Activated T-cell treated with anti-CD3 and anti-CD28 coated beads for 48 hours (primary cell): ENCODE measurements around the gene FBXO47.
"Not testable (repeated sequence)": the region's sequence is repeated elsewhere in the genome, so short reads cannot be mapped to it uniquely, and the experiment has no call there.

Source experiments
- DNase-seq: peaks from one replicate; pipeline ENCODE4 v3.0.0-alpha.2; 2020; ENCODE audit warnings: low read depth

Gene FBXO47

DNA sequence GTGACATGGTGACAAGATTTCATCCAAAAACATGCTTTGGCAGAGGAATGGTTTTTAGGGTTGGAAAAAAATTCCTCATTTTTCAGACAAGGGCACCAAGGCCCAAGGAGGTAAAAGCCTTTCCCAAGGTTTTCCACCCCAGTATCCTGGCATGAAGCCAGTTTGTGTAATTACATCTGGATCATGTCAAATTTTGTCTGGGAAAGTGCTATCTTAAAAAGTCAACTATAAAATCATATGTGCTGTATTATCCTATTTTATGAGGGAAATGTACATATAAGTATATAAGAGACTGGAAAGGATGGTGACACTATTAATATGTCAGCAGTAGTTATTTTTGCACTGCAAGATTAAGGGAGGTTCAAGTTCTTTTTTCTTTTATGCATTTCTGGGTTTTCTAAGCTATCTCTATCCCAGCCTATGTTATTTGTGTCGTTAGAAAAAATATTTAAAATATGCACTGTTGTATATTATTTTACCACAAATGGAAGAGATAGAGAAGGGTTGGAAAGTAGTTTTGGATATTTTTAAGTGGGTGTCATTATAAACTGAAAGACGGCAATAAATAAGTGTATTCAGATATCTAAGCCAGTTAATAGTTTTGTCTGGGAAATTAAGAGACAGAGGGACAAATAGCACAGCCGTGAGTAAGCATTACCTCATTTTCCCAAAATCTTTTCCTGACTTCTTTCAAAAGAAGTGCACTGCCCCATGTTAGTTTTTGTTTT lies 13.5 kb upstream of the FBXO47 start:
- no peak for DNase-seq

DNA sequence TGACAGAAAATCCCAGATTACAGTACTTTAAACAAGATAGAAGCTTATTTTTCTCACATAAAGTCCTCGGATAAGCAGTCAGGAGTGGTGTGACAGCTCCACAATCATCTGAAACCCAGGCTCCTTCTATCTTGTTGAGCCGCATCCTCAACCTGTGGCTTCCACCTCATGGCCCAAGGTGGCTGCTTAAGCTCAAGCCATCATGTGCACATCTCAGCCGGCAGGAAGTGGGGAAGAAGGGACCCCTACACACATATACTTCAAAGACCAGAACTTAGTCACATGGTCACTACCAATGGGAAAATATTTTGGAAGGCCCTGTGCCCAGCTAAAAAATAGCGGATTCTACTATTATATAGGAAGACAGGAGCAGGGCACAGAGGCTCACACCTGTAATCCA lies 11.0 kb upstream of the FBXO47 start:
- no peak for DNase-seq

DNA sequence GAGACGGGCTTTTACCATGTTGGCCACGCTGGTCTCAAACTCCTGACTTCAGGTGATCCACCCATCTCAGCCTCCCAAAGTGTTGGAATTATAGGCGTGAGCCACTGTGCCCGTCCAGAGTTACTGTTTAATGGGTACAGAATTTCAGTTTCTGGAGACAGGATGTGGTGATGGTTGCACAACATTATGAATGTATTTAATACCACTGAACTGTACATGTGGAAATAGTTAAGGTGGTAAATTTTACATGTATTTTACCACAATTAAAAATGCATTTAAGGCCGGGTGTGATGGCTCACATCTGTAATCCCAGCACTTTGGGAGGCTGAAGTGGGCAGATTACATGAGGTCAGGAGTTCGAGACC lies 9.0 kb upstream of the FBXO47 start:
- not testable (repeated sequence) for DNase-seq

DNA sequence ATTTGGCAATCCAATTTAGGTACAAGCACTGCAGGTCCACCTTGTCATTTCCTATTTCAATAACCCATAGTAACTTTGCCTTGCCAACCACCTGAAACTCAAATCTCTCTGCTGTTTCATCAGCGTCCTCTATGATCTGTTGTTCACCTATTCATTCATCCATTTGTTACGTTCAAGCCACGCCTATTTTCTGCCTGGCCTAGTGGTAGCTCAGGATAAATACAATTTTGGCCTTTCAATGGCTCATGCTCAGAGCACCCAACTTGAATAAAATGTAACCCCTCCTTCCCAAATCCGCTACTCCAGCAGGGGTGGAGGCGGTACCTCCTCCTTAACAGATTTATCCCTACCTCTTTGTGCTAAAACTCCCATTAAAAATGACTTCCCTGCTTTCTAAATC lies 3.6 kb upstream of the FBXO47 start:
- no peak for DNase-seq

DNA sequence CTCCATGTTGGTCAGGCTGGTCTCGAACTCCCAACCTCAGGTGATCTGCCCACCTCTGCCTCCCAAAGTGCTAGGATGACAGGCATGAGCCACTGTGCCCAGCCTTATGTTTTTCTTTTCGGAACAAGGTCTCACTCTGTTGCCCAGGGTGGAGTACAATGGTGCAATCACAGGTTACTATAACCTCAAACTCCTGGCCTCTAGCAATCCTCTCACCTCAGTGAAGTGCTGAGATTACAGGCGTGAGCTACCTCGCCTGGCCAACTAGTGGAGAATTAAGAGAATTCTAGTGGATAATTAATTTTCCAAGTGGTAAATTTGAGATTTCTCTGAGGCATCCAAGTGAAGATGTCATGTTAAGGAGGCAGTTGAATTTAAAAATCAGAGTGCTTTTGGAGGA lies 2.9 kb upstream of the FBXO47 start:
- DNase-seq = no peak

DNA sequence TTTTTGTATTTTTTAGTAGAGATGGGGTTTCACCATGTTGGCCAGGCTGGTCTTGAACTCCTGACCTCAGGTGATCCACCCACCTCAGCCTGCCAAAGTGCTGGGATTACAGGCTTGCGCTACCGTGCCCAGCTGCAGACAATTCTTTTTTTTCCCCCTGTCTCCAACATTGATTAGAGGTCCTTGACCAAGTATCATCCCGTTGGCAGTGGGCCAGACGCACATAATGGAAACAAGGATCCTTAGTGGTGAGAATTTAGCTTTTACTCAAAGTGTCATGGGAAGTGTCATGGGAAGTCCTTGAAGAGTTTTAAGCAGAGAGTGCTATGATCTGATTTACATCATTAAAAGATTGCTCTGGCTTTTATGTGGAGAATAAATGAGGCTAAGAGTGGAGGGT lies 2.1 kb upstream of the FBXO47 start:
- DNase-seq = no peak

DNA sequence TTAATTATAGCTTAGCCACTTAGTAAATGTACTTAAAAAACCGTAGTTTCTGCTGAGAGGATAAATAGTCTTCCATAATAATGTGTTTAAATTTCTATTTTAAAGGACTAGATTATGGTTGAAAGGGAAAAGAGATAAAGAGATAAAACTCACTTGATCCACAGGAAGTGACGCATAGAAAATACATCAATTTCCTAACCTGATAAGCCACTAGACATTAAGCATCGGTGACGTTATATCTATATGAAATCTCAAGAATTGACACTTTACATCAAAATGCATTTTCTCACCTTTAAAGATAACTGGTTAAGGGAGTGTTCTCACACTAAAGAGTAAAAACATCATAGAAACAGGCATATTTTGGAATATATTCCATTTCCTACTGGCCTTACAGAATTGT lies 5.8 kb downstream of the FBXO47 start:
- no peak for DNase-seq

DNA sequence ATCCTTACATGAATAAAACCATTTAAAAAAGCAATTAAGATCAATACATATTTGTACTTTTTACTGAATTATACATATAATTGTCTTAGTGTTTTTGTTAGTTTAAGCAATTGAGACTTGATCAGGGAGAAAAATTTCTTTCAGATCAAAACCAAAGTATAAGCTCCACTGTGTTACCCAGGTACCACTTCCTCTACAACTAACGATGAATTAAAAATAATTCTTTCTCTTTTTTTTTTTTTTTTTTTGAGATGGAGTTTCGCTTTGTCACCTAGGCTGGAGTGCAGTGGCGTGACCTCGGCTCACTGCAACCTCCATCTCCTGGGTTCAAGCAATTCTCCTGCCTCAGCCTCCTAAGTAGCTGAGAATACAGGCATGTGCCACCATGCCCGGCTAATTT lies 6.8 kb downstream of the FBXO47 start:
- no peak for DNase-seq

- DNase-seq = no peak
Observed at GRCh38 chr17:38959508-38959907, 7.7 kb downstream of the FBXO47 start.

DNA sequence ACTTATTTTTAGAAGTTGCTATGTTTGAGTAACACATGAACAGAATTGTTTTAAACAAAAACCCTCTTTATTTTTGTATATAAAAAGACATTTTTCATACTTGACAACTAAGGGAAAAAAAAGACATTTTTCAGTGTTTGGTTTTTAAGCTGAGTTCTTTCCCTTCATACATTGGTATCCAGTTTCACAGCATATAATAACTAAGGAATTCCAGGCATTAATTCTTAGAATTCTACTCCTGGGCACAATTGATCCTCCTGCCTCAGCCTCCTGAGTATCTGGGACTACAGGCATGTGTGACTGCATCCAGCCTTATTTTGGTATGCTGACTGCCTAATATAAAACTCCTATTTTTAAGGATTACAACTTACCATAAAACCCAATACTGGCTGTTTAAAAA lies 8.4 kb downstream of the FBXO47 start:
- no peak for DNase-seq

GRCh38 chr17:38958326-38958725 lies 8.9 kb downstream of the FBXO47 start:
- DNase-seq = no peak

DNA sequence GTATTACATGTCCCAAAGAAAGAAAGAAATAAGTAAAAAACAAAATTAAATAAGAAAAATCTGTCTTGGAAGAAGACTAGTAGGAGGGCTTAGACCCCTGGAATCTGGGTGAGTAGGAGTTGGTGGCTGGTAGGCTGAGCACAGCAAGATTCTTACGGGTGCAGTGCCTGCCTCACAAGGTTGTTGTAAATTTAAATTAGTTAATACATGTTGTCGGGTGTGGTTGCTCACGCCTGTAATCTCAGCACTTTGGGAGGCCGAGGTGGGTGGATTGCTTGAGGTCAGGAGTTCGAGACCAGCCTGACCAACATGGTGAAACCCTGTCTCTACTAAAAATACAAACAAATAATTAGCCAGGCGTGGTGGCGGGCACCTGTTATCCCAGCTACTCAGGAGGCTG lies 13.4 kb downstream of the FBXO47 start:
- not testable (repeated sequence) for DNase-seq

DNA sequence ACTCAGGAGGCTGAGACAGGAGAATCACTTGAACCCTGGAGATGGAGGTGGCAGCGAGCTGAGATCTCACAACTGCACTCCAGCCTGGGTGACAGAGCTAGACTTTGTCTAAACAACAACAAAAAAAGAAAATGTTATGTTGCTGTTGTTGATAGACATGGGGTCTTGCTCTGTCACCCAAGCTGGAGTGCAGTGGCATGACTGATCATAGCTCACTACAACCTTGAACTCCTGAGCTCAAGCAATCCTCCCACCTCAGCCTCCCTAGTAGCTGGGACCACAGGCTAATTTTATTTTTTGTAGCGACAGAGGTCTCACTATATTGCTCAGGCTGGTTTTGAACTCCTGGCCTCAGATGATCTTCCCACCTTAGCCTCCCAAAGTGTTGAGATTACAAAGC lies 20.0 kb downstream of the FBXO47 start:
- DNase-seq = no peak

- DNase-seq = no peak
Observed at GRCh38 chr17:38943607-38944006, 23.6 kb downstream of the FBXO47 start.

GRCh38 chr17:38942696-38943334 lies 24.4 kb downstream of the FBXO47 start:
- DNase-seq = no peak

GRCh38 chr17:38940404-38940803 lies 26.8 kb downstream of the FBXO47 start:
- DNase-seq = no peak

GRCh38 chr17:38939987-38940386 lies 27.2 kb downstream of the FBXO47 start:
- no peak for DNase-seq

DNA sequence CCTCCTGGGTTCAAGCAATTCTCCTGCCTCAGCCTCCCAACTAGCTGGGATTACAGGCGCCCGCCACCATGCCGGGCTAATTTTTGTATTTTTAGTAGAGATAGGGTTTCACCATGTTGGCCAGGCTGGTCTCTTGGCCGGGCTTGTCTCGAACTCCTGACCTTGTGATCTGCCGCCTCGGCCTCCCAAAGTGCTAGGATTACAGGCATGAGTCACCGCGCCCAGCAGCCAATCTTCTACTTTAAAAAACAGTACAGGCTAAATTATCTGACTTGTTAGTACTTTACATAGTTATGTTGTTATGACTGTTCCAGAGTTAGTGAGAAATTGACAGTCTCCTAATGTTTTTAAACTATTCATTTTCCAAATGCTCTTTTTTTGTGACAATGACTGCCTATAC lies 33.2 kb downstream of the FBXO47 start:
- not testable (repeated sequence) for DNase-seq

DNA sequence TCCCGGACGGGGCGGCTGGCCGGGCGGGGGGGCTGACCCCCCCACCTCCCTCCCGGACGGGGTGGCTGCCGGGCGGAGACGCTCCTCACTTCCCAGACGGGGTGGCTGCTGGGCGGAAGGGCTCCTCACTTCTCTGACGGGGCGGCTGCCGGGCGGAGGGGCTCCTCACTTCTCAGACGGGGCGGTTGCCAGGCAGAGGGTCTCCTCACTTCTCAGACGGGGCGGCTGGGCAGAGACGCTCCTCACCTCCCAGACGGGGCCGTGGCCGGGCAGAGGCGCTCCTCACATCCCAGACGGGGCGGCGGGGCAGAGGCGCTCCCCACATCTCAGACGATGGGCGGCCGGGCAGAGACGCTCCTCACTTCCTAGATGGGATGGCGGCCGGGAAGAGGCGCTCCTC lies 36.4 kb downstream of the FBXO47 start:
- not testable (repeated sequence) for DNase-seq

DNA sequence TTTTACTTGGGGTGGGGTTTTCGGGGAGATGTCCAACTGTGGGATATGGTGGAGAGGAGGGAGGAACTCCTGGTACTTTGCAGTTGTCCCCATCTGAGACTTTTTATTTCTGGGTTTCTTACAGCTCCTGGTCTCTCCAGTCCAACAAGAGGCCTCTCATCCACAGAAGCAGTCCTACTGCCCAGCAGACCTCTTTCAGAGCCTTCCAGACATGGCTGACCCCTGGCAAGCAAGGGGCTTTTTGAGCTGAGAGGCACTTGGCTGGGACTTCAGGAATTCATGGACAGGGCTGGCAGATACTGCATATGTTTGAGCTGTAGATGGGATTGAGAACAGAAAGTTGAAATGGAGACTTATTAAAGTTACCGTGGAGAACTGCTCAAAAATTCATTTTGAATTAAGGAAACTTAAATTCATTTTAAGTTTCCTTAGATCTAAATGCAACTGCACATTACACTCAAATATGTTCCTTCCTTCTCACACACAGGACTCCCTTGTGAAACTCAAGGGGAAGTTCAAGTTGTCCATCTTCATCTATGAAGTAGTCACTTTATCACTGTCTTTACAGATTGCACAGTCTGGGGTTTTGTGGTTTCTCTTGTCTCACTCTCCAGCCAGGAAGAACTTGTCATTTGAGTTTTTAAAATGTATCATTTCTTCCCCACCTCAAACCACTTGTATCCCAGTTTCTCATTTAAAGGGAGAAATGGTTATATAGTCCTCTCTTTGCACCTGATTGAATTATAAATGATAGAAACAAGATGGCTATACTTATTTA lies 40.7 kb downstream of the FBXO47 start:
- DNase-seq = no peak

DNA sequence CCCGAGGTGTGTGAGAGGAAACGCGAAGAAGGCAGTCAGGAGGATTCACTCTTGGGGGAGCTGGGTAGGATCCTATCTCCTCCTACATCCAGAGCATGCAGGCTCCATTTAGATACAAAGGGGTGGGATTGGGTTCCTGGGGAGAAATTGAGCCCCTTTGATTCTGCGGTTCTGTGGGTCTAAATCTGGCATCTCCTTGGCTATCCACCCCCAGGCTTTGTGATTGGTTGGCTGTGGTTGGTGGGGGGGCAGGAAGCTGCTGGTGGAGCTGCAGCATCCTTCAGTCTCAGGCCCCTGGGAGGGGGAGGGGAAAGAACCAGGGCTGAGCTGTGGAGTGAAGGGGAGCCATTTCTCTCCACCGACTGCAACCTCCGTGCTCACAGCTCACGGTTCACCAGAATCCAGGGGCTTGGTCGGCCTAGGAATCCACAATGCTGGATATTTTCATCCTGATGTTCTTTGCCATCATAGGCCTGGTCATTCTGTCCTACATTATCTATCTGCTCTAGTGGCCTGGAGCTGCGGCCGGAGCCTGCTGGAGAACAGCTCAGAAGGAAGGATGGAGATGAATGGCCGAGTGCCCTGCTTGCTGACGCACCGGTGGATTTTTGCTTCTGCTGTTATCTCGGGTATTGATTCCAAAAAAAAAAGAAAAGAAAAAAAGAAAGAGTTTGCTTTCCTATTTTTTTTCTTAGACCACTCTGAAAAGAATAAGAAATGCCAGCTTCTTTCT lies 41.8 kb downstream of the FBXO47 start, which contains the start of gene LASP1NB:
LASP1NB (plus strand) TSS at position 352 of the 733 bp plus-strand sequence.
- DNase-seq = no peak

DNA sequence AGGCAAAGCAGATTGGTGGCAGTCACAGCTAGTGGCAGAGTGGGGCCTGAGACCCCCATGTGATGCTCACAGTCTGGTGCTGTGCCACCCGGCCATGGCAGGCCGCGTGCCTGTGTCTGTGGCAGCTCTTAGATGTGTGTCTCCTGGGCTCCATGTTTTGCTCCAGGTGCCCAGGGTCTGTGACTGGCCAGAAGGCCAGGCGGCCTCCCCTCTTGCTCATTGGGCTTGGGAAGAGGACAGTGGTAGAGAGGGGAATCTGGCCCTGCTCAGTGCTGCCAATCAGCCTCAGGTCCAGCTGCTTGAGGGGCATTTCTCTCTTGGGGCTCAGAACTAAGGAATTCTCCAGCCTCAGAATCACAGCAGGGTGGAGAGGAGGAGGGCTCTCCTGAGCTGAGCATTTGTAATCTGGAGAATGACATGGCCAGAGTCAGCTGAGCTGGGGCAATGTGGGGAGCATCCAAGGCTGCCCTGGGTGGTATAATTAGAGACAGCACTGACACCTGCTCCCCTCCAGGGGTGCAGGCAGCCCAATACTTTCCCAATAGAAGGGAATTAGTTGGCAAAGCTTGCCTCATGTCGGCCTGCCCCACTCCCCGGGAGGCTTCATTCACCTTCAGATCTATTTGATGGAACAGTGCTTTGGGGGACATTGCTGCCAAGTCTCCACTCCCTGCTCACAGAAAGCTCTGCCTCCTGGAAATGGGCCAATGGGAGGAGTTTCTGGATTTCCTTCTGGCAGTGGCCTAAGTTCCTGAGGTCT lies 44.5 kb downstream of the FBXO47 start:
- DNase-seq = no peak
